Right kidney (tissue), 1 donor: ENCODE data around the gene BCAT1.
"Not testable (repeated sequence)": the region's sequence is repeated elsewhere in the genome, so short reads cannot be mapped to it uniquely, and the experiment has no call there.

Experiments used
- DNase-seq: peaks from one replicate; pipeline ENCODE4 v3.0.0-alpha.2; 2016

BCAT1 gene

GRCh38 chr12:24856541-24856940 lies 92.4 kb downstream of the BCAT1 start:
- DNase-seq = no peak

GRCh38 chr12:24854908-24855307 lies 94.0 kb downstream of the BCAT1 start:
- no peak for DNase-seq

GRCh38 chr12:24854017-24854416 lies 94.9 kb downstream of the BCAT1 start:
- no peak for DNase-seq

- no peak for DNase-seq
Measured at GRCh38 chr12:24853588-24853987, 95.3 kb downstream of the BCAT1 start.

GRCh38 chr12:24853094-24853493 lies 95.8 kb downstream of the BCAT1 start:
- DNase-seq = no peak

- no peak for DNase-seq
Measured at GRCh38 chr12:24852420-24852819, 96.5 kb downstream of the BCAT1 start.

GRCh38 chr12:24851883-24852282 lies 97.0 kb downstream of the BCAT1 start:
- not testable (repeated sequence) for DNase-seq

GRCh38 chr12:24851341-24851740 lies 97.6 kb downstream of the BCAT1 start:
- DNase-seq = no peak

- no peak for DNase-seq
Measured at GRCh38 chr12:24850496-24850895, 98.4 kb downstream of the BCAT1 start.

- DNase-seq = no peak
Measured at GRCh38 chr12:24848941-24849477, 99.9 kb downstream of the BCAT1 start.

- DNase-seq = no peak
Measured at GRCh38 chr12:24846689-24847088, 102.2 kb downstream of the BCAT1 start.

- no peak for DNase-seq
Measured at GRCh38 chr12:24845615-24846014, 103.3 kb downstream of the BCAT1 start.

GRCh38 chr12:24840046-24840800 lies 108.7 kb downstream of the BCAT1 start:
- no peak for DNase-seq

GRCh38 chr12:24839268-24839791 lies 109.6 kb downstream of the BCAT1 start:
- DNase-seq = no peak

- no peak for DNase-seq
Measured at GRCh38 chr12:24838531-24838950, 110.4 kb downstream of the BCAT1 start.

GRCh38 chr12:24835377-24835776 lies 113.5 kb downstream of the BCAT1 start:
- no peak for DNase-seq

- no peak for DNase-seq
Measured at GRCh38 chr12:24833513-24833912, 115.4 kb downstream of the BCAT1 start.

- DNase-seq = no peak
Measured at GRCh38 chr12:24823808-24824515, 124.9 kb downstream of the BCAT1 start.

- DNase-seq = no peak
Measured at GRCh38 chr12:24822121-24822899, 126.6 kb downstream of the BCAT1 start.

GRCh38 chr12:24821691-24822090 lies 127.2 kb downstream of the BCAT1 start:
- DNase-seq = no peak

GRCh38 chr12:24820872-24821271 lies 128.0 kb downstream of the BCAT1 start:
- DNase-seq = no peak

- no peak for DNase-seq
Measured at GRCh38 chr12:24818351-24818750, 130.6 kb downstream of the BCAT1 start.

GRCh38 chr12:24815114-24815423 lies 133.8 kb downstream of the BCAT1 start:
- DNase-seq = no peak
